Measurements from ENCODE around the gene SPDYE6.
"Not testable (repeated sequence)": the region's sequence is repeated elsewhere in the genome, so short reads cannot be mapped to it uniquely, and the experiment has no call there.

The SPDYE6 gene

DNA sequence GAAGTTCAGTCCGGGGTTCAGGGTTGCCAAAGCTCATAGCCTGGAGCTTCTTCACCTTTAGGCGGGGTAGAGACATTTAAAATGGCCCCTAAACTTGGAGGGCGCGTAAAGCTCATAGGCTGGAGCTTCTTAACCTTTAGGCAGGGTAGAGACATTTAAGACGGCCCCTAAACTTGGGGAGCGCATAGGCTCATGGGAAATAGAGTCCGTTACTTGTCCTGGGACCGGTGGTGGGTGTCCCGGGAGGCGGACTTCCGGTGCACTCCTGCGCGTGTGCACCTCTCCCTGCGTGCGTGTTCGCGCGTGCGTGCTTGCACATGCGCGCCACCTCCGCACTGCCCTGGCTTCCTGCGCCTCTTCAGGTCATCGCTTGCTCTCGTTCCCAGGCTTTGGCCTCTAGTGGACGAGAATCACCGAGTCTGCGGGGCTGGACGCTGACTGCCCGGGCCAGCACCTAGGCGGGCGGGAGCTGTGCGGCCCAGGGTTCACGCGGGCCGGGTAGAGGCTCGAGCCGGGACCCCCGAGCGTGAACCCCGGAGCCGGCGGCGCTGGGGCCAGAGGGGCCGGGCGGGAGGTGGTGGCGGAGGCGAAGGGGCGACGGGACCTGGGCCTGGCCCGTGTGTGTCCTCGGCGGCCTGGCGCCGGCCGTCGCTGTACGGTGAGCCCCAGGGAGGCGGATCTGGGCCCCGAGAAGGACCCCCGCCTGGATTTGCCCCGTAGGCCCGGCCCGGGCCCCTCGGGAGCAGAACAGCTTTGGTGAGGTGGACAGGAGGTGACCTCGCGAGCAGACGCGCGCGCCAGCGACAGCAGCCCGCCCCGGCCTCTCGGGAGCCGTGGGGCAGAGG is 7.5 kb upstream of the SPDYE6 start:
- peak; percentile 99 for DNase-seq

DNA sequence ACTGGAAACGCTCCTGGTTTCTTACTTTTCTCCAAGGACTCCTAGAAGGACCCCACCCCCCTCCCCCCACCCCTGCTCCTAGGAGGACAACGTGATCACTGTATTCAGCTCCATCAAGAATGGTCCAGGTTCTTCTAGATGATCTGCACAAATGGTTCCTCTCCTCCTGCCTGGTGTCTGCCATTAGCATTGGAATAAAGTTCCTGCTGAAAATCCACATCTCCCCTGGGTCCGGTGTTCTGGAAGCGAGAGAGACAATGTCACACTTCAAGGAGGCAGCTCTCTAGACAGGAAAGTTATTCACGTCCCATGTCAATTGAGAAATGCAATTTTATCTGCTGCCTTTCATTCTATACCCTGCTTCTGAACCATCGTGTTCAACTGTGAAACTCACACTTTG is 9.3 kb downstream of the SPDYE6 start:
- not testable (repeated sequence) for DNase-seq

DNA sequence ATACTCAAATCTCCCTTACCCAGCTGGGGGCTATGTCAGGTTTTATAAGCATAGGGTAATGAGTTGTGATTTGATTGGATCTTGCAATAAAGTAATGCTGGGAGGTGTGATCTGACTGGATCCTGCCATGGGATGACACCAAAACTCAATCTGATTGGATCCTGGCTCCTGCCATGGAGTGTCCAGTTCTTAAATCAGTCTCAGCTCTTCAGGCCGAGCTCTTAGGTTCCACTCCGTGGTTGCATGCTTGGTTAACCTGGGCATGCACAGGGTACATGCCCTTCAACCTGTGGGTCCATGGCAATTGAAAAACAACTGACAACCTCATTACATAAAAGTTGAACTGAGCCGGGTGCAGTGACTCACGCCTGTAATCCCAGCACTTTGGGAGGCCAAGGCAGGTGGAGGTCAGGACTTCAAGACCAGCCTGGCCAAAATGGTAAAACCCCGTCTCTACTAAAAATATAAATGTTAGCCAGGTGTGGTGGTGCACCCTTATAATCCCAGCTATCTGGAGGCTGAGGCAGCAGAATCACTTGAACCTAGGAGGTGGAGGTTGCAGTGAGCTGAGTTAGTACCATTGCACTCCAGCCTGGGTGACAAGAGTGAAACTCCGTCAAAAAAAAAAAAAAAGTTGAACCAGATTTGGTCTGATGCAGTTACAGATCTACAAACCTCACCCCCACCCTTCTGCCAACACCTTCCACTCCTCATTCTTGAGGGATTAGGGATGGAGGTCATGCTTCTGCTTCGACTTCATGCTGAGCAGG is 15.5 kb downstream of the SPDYE6 start:
- DNase-seq = not testable (repeated sequence)

DNA sequence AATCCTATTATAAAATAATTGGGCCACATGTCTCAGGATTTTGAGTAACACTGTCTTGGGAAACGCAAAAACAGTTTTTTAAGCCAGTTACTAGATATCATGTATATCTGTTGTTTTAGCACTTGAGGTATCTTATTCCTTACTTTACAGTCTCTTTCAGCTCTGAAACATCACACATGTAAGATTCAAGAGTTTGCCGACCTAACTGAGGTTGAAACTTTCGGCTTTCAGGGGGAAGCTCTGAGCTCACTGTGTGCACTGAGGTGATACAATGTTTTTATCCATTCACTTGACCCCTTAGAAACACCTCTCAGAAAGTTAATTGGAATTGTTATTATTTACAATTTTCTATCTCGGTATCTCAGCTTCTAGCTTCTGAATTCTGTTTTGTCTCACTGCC is 18.8 kb downstream of the SPDYE6 start:
- not testable (repeated sequence) for DNase-seq

DNA sequence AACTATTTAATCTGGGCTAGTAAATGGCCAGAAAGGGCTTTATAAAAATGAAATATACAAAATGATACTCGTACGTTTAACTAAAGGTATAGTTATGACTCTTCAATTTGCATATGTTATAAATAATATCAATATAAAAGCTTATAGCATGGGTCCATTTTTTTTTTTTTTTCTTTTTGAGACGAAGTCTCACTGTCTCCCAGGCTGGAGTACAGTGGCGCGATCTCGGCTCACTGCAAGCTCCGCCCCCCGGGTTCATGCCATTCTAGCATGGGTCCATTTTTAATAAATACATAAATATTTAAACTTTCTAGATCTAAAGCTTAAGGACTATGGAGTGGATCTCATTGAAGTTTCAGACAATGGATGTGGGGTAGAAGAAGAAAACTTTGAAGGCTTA is 19.2 kb downstream of the SPDYE6 start:
- not testable (repeated sequence) for DNase-seq

DNA sequence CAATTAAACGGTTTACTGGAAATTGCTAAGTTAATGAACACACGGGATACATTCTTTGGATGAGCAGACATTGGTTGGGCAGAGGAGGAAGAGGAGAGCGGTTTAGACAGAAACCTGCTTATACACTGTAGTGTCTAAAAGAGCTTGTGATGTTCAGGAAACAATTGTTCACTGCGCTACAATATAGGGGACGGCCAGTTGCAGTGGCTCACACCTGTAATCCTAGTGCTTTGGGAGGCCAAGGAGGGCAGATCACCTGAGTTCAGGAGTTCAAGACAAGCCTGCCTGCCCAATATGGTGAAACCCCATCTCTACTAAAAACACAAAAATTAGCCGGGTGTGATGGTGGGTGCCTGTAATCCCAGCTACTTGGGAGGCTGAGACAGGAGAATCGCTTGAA is 20.7 kb downstream of the SPDYE6 start:
- not testable (repeated sequence) for DNase-seq

DNA sequence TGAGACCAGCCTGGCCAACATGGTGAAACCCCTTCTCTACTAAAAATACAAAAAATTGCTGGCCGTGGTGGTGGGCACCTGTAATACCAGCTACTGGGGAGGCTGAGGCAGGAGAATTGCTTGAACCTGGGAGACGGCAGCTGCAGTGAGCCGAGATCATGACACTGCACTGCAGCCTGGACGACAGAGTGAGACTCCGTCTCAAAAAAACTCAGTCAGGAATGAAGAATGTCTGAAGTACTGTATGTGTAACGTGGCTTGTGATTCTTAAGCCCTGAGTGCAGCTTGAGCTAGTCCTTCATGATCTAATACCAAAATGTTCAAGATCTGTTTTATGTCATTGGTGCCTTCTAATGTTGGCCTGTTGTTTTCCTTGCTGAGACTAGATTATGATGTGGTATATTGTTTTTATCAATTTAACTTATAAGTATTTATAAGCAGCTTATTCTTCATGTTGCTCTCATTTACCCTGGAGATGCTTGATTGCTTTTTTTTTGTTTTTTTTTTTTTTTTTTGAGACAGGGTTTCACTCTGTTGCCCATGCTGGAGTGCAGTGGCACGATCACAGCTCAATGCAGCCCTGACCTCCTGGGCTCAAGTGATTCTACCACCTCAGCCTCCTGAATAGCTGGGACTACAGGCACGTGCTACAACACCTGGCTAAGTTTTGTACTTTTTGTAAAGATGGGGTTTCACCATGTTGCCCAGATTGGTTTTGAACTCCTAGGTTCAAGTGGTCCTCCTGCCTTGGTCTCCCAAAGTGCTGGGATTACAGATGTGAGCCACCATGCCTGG is 25.4 kb downstream of the SPDYE6 start:
- not testable (repeated sequence) for DNase-seq

DNA sequence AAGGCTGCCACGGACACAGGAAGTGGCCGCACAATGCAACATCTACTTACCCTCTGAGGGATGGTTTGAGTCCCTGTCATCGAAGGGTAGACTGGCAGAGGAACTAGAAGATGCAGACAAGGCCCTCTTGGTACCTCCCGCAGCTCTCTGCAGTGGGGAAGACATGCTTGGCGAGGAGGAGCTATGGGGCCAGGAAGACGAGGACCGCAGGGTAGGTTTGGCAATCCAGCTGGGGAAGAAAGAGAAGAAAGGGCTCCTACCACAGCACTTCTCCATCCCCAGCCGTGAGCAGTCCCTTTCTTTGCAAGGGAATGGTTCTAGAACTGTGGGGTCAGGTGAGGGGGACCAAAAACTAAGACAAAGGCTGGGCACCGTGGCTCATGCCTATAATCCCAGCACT is 26.9 kb downstream of the SPDYE6 start:
- DNase-seq = not testable (repeated sequence)

DNA sequence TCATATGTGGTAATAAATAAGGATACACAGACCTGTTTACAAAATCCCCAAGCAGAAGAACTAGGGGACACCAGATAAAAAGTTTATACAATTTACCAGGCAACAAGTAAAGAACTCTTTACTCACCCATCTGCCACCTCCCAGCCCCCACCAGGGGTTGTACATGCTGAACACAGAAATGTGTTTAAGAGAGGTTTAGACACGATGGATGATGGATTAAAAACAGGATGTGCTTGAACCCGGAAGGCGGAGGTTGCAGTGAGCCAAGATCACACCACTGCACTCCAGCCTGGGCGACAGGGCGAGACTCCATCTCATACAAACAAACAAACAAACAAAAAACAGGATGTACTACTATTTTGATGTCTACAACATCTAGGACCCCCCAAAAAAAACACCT is 27.4 kb downstream of the SPDYE6 start:
- DNase-seq = not testable (repeated sequence)

DNA sequence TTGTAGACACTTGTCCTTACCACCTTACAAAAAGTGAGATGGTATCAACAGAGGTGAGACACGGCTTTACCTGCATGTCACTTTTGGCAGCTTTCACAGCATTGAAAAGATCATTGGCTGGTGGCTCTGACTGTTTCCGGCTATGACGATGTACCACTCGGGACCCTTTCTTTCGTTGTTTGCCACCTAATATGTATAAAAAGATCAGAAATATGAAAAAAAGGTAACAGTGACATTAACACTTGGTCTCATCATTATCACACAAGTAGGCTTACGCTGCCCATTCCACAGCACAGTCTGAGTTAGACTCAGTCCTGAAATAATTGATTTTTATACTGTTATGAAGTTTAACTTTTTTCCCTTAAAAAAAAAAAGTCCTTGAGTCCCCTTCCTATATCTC is 29.1 kb downstream of the SPDYE6 start:
- DNase-seq = not testable (repeated sequence)

DNA sequence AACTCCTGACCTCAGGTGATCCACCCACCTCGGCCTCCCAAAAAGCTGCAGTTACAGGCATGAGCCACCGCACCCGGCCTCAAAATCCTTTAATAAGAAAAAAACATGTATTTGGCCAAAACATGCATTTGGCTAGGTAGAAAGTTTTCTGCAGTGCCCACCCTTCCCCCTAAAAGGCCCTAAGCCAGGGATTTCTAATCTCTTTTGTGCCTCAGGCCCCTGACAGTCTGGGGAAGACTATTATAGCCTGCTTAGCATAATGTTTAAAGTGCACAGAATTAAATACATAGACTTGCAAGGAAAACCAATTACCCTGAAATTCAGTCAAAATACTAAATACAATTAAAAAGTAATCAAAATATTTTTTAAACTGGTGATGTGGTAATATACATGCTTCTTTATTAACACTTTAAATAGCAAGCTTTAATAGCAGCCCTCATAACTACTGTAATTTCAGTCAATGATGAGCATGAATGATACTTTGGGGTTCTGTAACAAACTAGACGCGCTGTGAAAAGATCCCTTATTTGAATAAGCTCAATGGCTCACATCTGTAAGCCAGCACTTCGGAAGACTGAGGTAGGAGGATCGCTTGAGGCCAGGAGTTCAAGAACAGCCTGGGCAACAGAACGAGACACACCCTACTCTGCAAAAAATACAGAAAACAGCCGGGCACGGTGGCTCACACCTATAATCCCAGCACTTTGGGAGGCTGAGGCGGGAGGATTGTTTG is 29.9 kb downstream of the SPDYE6 start:
- DNase-seq = no peak

DNA sequence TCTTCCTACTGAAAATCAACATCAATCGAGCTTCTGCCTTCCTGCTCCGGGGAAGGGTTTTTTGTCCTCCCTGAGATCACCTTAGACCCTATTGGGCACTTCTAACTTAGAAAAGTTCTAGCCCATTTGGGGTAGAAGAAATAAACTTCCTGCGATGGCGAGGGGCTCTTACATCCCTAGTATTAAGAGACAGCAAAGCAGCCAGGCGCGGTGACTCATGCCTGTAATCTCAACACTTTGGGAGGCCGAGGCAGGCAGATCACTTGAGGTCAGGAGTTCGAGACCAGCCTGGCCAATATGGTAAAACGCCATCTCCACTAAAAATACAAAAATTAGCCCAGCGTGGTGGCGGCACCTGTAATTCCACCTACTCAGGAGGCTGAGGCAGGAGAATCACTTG is 31.1 kb downstream of the SPDYE6 start:
- not testable (repeated sequence) for DNase-seq

DNA sequence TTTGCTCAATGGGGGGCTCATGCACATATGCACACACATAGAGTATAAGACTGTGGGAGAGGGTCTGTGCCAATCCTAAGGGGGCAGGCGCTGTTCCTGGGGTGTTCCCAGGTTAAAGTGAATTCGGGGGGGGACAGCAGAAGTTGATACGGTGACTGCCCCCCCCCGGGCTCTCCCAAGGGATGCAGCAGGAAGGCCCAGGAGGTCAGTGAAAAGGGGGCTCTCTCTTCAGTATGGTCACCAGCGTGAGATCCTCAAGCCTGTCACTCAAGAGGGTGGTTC is 32.4 kb downstream of the SPDYE6 start:
- no peak for DNase-seq

DNA sequence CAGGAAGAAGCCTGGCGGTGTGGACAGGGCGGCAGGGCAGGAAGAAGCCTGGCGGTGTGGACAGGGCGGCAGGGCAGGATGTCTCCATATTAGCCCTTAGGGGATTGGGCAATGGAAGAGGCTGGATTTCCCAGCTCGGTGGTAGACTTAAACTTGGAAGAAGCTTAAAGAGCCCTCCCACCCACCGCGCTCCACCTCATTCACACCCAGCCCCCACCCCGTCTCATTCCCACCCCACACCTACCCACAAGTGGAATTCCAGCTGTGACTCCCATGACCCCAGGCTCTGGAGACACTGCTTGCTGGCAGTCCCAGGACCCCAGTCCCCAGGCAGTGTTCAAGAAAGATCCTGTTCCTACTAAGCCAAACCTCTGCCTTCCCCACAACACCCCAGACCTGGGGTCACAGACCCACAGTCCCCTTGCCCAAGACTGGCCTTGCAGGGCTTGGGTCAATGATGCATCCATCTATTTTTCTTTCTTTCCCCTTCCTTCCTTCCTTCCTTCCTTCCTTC is 34.0 kb downstream of the SPDYE6 start:
- no peak for DNase-seq

DNA sequence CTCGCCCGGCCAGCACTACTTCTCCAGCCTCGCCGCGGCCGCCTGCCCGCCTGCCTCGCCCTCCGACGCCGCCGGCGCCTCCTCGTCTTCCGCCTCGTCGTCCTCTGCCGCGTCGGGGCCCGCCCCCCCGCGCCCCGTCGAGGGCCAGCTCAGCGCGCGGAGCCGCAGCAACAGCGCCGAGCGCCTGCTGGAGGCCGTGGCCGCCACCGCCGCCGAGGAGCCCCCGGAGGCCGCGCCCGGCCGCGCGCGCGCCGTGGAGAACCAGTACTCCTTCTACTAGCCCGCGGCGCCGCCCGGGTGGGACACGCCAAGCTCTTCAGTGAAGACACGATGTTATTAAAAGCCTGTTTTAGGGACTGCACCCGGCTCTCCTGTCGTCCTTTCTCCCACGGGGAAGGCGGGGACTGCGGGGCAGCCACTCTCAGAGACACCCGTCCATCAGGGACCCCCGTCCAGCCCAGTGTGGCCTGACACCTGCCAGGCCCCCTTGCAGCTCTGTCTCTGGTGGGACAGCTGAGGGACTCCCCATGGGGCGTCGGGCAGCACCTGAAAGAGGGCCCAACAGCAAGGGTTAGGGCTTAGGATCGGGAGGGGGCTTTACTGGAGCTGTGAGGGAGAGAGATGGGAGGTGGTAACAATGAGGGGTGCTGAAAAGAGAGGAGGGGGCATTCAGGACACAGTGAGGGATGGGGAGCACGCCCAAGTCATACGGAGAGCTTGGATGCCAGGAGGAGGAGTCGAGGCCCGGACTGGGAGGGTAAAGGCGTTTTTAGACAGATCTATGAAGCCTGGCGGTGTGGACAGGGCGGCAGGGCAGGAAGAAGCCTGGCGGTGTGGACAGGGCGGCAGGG is 34.7 kb downstream of the SPDYE6 start:
- no peak for DNase-seq

DNA sequence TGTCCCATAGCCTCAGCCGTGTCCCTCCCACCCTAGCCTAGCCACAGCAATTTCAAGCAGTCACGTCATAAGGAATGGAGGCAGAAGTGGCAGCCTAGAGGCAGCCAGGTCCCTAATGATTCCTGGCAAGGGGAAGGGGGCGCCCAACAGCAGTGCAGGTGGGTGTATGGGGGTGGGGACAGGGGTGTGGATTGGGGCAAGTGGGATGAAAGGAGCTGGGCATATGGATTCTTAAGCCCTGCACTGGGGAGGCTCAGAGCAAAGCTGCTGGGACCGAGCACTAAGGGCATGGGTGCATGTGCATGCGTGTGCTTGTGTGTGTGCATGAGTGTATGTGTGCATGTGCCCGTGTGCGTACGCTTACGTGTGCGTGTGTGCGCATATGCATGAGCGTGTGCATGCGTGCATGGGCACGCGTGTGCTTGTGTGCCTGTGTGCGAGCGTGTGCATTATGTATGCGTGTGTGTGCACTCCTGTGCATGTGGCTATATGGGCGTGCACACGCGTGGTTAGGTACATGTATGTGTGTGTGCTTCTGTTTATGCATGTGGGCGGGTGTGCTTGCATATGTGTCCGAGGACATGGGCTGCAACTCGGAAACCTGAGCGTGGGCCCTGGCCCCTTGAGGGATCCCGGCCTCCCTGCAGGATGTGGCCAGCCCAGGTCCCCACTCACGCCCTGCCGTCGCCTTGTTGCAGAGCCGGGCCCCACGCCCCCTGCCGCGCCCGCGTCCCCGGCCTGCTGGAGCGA is 35.5 kb downstream of the SPDYE6 start:
- no peak for DNase-seq

DNA sequence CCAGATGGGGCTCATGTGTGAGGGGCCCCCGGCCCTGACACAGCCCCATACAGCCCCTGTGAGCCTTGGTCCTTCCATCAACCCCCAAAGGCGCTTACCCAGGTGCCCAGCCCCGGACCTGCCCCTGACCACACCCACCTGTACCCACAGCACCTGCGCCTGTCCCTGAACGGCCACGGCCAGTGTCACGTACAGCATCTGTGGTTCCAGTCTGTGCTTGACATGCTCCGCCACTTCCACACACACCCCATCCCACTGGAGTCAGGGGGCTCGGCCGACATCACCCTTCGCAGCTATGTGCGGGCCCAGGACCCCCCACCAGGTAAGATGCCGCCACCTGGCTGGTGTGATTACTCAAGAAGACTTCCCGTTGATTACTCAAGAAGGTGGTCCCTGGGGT is 36.1 kb downstream of the SPDYE6 start:
- DNase-seq = no peak

DNA sequence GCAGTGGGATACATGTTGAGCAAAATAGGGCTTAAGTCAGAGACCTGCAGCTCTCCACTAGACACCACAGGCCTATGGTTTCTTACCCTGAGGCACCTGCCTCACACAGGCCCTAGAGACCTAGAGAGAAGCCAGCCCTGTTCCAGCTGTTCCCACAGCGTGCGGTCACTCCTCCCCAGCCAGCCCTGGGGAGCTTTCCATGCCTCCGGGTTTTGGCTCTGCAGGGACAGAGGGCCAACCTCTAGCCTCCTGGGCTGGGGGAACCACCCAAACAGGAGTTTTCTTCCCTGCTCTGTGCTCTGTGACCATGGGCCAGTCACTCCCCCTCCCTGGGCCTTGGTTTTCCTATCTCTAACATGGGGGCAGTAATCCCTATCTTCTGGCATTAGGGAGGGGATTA is 36.6 kb downstream of the SPDYE6 start:
- no peak for DNase-seq

DNA sequence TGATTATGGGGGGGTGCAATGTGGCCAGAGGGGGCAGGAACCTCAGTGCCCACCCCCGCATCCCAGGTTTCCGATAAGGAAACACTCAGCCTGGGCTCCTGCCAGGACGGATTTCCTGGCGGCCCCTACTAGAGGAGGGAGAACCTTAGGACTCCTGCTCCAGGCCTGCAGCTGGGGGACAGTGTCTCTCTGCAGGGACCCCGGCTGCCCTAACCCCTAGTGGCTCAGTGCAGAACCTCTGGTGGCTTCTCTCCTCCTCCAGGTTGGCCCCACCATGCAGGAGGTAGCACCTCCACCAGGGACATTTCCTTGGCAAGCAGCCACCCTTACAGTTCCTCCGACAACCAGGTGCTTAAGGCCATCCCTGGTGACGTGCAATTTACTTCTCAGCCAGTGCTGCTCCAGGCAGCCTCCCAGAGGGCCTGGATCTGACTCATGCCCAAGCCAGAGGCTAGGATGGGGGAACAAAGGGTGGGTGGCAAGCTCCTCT is 37.7 kb downstream of the SPDYE6 start:
- DNase-seq = no peak

DNA sequence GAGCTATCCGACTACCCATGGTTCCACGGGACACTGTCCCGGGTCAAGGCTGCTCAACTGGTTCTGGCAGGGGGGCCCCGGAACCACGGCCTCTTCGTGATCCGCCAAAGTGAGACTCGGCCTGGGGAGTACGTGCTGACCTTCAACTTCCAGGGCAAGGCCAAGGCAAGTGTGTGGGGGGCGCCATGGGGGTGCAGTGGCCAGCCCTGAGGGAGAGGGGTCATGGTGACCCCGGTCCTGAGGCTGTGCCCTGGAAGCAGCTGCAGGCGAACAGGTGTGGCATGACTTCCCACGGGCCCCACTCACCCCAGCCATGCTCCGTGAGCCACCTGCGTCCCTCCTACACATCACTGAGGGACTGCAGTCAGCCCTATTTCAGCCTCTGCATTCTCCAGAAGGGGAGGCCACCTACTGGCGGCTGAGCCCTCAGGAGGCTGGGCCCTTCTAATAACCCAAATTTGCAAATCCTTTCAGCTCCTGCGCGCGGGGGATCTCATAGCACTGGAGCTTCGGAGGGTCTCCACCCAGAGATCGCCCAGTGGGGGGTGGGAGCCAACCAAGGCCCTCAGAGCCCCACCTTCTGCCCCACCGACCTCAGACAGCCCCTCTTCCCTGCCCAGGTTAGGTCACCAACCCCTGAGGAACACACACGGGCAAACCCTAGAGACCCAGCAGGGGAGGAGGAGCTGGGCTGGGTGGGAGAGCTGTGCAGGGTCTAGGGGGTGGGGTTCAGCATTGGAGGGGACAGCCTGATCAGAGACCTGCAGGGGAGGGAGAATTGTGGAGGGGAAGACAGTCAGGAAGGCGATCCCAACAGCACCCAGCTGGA is 38.8 kb downstream of the SPDYE6 start:
- no peak for DNase-seq

Data from DMS 273 treated with DMSO at 0.1 percent for 48 hours (cell line).